Hematopoietic multipotent progenitor cell treated with erythropoietin and hydrocortisone succinate and interleukin-3 and kit ligand, for 15 days (in vitro differentiated cells): ENCODE measurements around the gene SLC39A3.

Source experiments
- DNase-seq: peaks from one replicate; pipeline ENCODE4 v3.0.0-alpha.2; 2015; ENCODE audit warnings: low spot score

SLC39A3 gene, protein sequence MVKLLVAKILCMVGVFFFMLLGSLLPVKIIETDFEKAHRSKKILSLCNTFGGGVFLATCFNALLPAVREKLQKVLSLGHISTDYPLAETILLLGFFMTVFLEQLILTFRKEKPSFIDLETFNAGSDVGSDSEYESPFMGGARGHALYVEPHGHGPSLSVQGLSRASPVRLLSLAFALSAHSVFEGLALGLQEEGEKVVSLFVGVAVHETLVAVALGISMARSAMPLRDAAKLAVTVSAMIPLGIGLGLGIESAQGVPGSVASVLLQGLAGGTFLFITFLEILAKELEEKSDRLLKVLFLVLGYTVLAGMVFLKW

GRCh38 chr19:2739602-2740313 is at the start of gene SLC39A3:
TSS of gene SLC39A3 (minus strand) at chr19:2740017. CDS start at chr19:2737257, 2,760 bp downstream.
- peak; percentile 95 for DNase-seq

DNA sequence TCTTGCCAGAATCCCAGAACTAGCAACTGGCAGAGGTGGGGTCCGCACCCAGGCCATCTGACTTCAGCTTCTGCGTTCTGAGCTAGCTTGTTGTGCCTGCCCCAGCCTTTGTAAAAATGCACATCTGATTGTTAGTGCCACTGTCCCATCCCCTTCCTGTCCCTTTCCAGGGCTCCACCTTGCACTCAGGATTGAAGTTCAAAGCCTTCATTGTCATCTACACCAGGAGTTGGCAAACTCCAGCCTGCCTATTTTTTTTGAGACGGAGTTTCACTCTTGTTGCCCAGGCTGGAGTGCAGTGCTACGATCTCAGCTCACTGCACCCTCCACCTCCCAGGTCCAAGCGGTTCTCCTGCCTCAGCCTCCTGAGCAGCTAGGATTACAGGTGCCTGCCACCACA is 48.4 kb upstream of the SLC39A3 start:
- DNase-seq: no peak

DNA sequence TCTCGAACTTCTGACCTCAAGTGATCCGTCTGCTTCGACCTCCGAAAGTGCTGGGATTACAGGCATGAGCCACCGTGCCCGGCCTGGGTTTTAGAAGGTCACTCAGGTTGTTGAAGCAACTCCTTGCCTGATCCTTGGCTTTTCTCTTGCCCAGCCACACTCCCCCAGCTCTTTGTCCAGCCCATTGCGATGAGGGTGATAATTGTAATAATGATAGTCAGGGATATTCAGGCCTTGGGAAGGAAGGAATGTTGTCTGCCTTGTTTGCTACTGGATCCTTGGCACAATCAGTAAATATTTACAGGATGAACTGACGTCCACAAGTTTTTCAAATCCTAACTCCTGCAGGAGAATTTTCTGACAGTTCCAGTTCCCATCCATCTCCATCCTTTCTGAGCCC is 47.3 kb upstream of the SLC39A3 start:
- DNase-seq: no peak

DNA sequence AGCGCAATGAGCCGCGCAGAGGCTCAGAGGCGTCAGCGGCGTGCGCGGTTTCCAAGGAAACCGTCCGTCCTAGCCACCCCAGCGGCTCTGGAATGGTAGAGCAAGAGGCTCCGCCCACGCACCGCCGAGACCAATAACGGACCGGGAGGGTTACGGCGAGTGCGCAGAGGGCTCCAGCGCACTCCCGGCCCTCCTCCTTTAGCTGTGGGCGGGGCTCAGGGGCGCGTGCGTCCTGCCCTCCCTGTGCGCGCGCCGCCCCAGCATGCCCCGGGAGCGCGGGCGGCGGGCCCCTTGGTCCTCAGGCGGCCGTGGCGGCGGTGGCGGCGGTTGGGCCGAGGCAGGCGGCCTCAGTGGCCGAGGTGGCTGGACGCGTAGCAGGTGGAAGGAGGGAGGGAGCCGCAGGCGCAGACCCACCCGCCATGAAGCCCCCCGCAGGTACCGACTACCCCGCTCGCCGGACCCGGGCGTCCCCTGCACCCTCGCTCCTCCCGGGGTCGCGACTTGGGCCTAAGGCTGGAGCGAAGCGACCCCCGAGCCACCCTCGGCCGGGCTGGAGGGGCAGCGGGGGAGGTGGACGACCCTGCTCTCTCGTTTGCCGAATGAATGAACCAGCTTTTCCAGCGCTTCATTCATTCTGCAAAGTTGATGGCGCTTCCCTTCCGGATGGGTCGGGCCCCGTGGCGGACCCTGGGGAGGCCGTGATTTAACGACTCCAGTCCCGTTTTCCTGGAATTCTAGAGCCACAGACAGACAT is 45.6 kb upstream of the SLC39A3 start, which contains the start of gene THOP1:
TSS of gene THOP1 (plus strand) at position 260 of the 754 bp plus-strand sequence. CDS start at position 420, 160 bp downstream.
- DNase-seq: peak; percentile 100

DNA sequence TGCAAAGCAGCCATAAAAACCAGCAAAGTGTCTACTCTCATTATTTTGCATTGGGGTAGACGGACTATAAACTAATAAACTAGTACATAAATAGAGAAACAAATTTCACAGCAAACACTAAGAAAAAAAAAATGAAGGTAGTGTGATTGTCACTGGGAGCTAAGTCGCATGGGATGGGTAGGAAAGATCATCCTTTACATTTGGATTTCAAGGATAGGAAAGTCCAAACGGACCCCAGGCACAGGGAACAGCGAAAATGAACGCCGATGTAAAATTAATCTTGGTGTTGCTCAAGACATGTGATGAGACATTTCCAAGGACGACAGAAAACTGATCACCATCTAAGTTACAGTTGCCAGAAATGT is 43.9 kb upstream of the SLC39A3 start:
- DNase-seq: no peak

GRCh38 chr19:2782936-2783780 is 43.3 kb upstream of the SLC39A3 start, which contains the start of gene SGTA:
TSS of gene SGTA (minus strand) at chr19:2783273. CDS start at chr19:2769068, 14,205 bp downstream.
- DNase-seq: peak; percentile 98

DNA sequence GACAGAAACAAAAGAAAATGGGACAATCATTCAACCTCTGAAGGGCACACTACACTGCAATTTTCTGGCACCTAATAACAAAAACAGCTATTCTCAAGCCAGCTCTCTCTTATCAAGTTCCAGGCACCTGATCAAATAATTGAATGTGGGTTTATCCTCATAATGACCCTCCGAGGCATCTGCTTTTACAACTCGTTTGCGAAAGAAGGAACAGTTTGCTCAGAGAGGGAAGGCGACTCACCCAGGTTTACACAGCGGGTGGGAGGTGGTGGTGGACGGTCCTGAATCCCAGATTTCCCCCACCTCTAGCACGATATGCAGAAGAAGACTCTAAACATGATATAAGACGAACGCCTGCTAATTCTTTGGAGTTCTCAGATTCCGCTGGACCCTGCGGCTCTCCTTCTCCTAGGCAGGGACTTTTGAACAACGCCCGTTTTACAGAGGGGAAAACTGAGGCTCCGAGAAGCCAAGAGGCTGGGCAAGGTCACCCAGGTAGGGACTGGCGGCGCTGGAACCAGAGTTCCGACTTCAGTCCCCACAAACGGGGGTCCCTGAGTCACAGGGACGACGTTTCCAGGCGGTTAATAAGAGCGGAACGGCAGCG is 42.6 kb upstream of the SLC39A3 start:
- DNase-seq: peak; percentile 19

GRCh38 chr19:2780284-2780683 is 40.5 kb upstream of the SLC39A3 start:
- no peak for DNase-seq

GRCh38 chr19:2779121-2779740 is 39.4 kb upstream of the SLC39A3 start:
- DNase-seq: no peak

DNA sequence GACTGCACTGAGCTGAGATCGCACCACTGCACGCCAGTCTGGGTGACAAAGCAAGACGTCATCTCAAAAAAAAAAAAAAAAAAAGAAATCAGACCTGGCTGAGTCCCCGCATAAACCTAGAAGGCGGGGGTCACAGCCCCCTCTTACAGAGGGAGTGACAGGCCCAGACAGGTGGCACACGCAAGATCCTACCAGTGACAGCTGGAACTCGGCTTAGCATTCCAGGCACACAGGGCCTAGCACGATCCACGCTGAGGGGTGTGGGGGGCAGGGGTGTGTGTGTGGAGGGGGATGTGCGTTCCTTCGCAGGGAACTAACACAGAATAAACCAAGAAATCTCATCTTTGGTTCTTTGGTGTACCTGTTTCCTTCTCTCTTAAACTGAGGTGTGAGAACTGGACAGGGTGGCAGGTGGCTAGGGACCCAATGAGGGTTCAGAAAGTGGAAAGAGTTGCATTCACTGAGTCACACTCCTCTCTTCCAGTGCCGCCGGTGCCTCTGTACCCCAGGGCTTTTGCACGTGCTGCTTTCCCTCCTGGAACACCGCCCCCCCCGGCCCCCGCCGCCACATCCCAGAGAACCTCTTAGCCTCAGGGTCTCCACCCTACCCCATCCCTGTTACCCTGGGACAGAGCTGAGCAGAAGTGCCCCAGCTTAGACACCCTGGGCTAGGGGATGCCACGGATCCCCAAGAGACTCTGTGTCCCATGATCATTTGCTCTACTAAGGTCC is 38.3 kb upstream of the SLC39A3 start:
- DNase-seq: no peak

- peak; percentile 69 for DNase-seq
Observed at GRCh38 chr19:2775556-2776430, 36.0 kb upstream of the SLC39A3 start.

DNA sequence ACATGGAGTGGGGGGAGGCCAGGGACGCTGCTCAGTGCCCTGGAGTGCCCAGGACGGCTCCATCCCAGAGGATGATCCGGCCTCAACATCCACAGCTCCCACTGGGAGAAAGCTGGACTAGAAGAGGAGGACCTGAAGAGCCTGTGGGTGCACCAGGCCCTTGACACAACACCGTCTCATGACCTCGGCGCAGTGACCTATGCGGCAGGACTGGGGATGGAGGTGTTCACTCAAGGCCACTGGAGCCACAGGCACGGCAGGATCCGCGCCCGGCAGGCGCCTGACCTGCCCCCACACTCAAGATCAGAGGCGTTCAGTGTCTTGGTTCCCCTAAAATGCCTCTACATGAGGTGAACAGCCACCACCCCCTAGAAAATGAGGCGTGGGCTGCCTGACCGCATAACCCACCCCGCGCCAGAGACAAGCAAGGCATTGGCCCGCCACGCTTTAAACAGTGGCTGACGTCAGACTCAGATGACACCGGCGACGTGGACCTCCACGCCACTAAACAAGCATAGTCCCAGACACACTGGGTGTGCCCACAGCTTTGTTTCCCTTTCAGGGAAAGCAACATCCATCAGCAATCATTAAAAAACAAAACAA is 35.2 kb upstream of the SLC39A3 start:
- DNase-seq: no peak

DNA sequence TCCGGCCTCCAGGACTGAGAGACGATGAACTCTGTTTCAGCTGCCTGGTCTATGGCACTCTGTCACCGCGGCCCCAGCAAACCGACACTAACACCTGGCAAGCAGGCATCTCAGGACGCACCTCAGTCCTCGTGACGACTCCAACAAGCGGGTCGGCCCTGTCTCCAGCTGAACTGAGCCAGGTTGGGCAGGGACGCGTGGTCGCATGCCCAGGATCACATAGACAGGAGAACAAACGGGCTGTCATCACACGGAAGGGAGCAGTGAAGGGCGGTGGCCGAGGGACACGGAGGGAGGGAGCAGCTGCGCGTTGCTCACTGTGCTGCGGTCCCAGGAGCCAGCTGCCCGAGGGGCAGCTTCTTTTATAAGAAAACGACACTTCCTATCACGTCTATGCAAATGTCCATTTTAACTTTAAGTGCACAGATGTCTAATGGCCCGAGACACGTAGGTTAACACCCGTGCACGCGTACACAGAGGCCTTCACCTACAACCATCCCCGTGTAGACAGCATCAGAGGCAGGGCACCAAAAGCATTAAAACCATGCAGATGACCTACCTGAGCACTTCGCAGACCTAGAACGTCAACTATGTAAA is 34.4 kb upstream of the SLC39A3 start:
- DNase-seq: no peak

DNA sequence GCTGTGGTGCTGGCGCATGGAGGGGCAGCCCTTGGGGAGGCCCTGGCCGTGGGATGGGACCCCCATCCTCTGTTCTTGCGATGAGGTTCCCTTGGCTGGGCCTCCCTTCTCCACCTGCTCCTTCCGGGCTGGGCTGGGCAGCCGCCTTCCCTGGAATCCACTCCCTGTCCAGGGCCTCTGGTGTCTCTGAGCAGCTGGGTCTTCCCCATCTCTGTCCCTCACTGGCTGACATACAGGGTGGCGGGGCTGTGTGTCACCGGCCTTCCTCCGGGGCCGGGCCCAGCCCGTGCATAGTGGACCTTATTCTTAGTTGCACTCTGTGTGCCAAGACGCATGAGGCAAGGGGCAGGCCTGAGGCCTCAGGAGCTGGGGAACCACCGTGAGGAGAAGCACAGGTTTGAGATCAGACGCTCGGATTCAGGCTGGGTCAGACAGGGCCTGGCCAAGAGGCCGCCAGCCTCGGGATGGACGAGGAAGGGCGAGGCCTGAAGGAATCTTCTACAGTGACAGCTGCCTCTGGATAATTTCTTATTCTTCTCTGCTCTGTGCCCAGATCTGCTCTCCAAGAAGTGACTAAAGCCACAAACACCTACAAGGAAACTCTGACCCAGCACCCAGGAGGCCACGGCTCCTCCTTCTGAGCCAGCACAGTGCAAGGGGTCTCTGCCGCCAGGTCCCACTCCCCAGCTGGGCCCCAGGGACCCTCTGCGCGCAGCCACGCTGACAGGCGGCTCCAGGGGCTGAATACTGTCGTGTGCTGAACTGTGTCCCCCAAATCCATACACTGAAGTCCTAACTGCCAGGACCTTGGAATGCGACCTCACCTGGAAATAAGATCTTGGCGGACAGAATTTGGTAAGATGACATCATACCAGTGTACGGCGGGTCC is 32.2 kb upstream of the SLC39A3 start:
- DNase-seq: no peak

GRCh38 chr19:2770055-2771013 is 30.5 kb upstream of the SLC39A3 start:
- DNase-seq: no peak

GRCh38 chr19:2769218-2769617 is 29.4 kb upstream of the SLC39A3 start:
- no peak for DNase-seq
